ENCODE data around the gene CFAP65.

The CFAP65 gene

GRCh38 chr2:218999021-218999880, 42.1 kb downstream of the CFAP65 start:
- H3K4me3 ChIP-seq (replicated peaks in 1 of 2; ENCODE audit: low read depth in 2 of 2, low read length in 2 of 2) = no peak overlapping the region
- no peak for DNase-seq (ENCODE audit: low read depth in 2 of 2)
- no peak for TF ChIP-seq CTCF (IDR thresholded peaks at IDR 0.05; ENCODE audit: low read depth, low read length)

- DNase-seq (ENCODE audit: low read depth in 2 of 2) = no peak
- no peak overlapping the region for H3K4me3 ChIP-seq (replicated peaks in 1 of 2; ENCODE audit: low read depth in 2 of 2, low read length in 2 of 2)
- no peak for TF ChIP-seq CTCF (IDR thresholded peaks at IDR 0.05; ENCODE audit: low read depth, low read length)
Measured at GRCh38 chr2:218998414-218999002, 42.8 kb downstream of the CFAP65 start.

GRCh38 chr2:218997731-218998130, 43.6 kb downstream of the CFAP65 start:
- no peak overlapping the region for H3K4me3 ChIP-seq (replicated peaks in 1 of 2; ENCODE audit: low read depth in 2 of 2, low read length in 2 of 2)
- DNase-seq (ENCODE audit: low read depth in 2 of 2) = no peak
- TF ChIP-seq CTCF (IDR thresholded peaks at IDR 0.05; ENCODE audit: low read depth, low read length) = no peak

- no peak for TF ChIP-seq CTCF (IDR thresholded peaks at IDR 0.05; ENCODE audit: low read depth, low read length)
- H3K4me3 ChIP-seq (replicated peaks in 1 of 2; ENCODE audit: low read depth in 2 of 2, low read length in 2 of 2) = no peak overlapping the region
- DNase-seq (ENCODE audit: low read depth in 2 of 2) = no peak
Measured at GRCh38 chr2:218996937-218997336, 44.4 kb downstream of the CFAP65 start.

GRCh38 chr2:218995972-218996711, 45.2 kb downstream of the CFAP65 start:
- H3K4me3 ChIP-seq (replicated peaks in 1 of 2; ENCODE audit: low read depth in 2 of 2, low read length in 2 of 2) = peak overlapping the region; percentile 21 to 49

GRCh38 chr2:218995561-218995960, 45.8 kb downstream of the CFAP65 start:
- no peak for TF ChIP-seq CTCF (IDR thresholded peaks at IDR 0.05; ENCODE audit: low read depth, low read length)
- no peak for DNase-seq (ENCODE audit: low read depth in 2 of 2)
- H3K4me3 ChIP-seq (replicated peaks in 1 of 2; ENCODE audit: low read depth in 2 of 2, low read length in 2 of 2) = no peak overlapping the region

More at GRCh38 chr2:218995972-218996711, 45.2 kb downstream of the CFAP65 start:
- DNase-seq (ENCODE audit: low read depth in 2 of 2) = peak; percentile 81 to 86
- TF ChIP-seq CTCF (IDR thresholded peaks at IDR 0.05; ENCODE audit: low read depth, low read length) = peak; percentile 77
